Kidney (tissue), 14 donors: ENCODE results near the gene FCER1G. TPM values are rescaled to one million over a fixed set of nuclear protein-coding genes. Genes with fewer than 3 reads are reported as not detected.

ENCODE experiments used
- DNase-seq, 5 donors: peaks; one replicate each; pipeline ENCODE4 v3.0.0-alpha.2; 2013 to 2020
- FAIRE-seq: peaks from 2 replicates; lab custom pipeline; 2012; peaks lifted over from hg19 to GRCh38; lab: Jason Lieb, UNC
- H3K27ac ChIP-seq, 2 donors: one replicate each; pipeline ENCODE4 v1.7.0; 2013; ENCODE audit warnings: low read depth in 2 of 2, low read length in 2 of 2, inconsistent platforms in 1 of 2
- H3K27me3 ChIP-seq: one replicate; pipeline ENCODE4 v1.7.1; 2013; ENCODE audit warnings: low read length, inconsistent platforms; ENCODE audit not compliant: control insufficient read depth, insufficient read depth
- H3K36me3 ChIP-seq, 3 donors: one replicate each; pipeline versions ENCODE4 v1.7.0 to v1.7.1; 2013; ENCODE audit warnings: low read length in 3 of 3, control low read depth in 1 of 3, inconsistent platforms in 1 of 3; ENCODE audit not compliant: insufficient read depth in 3 of 3, control insufficient read depth in 2 of 3
- H3K4me1 ChIP-seq, 3 donors: one replicate each; pipeline versions ENCODE4 v1.7.0 to v1.7.1; 2013; ENCODE audit warnings: low read length in 3 of 3, inconsistent platforms in 1 of 3, low read depth in 1 of 3; ENCODE audit not compliant: control insufficient read depth in 2 of 3, insufficient read depth in 2 of 3
- H3K4me3 ChIP-seq, 3 donors: one replicate each; pipeline versions ENCODE4 v1.7.0 to v1.8.1; 2013; ENCODE audit warnings: low read length in 3 of 3, control low read depth in 1 of 3, inconsistent platforms in 1 of 3
- H3K9ac ChIP-seq, 3 donors: one replicate each; pipeline versions ENCODE4 v1.7.0 to v1.7.1; 2013; ENCODE audit warnings: low read length in 3 of 3, control low read depth in 1 of 3, inconsistent platforms in 1 of 3
- H3K9me3 ChIP-seq, 3 donors: one replicate each; pipeline versions ENCODE4 v1.7.0 to v1.7.1; 2013; ENCODE audit warnings: low read length in 3 of 3, control low read depth in 1 of 3, inconsistent platforms in 1 of 3; ENCODE audit not compliant: control insufficient read depth in 2 of 3, insufficient read depth in 1 of 3
- intact Hi-C: fragments of 100-400 bp; cut with DNase I; formaldehyde crosslinking; loops from one replicate; pipeline ENCODE4 v1.11.1; 2022
- polyA plus RNA-seq: library from polyadenylated mRNA; stranded (reverse); fragments of 350-450 nt; fragmentation: Illumina TruSeq; extraction: RNeasy Lipid Tissue Mini Kit (QIAGEN cat#74804); gene quantifications from one replicate; pipeline ENCODE4 v1.2.3, GENCODE V29; 2014; ENCODE audit warnings: low read depth, low replicate concordance; ENCODE audit not compliant: insufficient read depth
- total RNA-seq: library from RNA; stranded (reverse); fragmentation: NEBNext Ultra II Directional; extraction: Animal tissue kit (Norgen Biotek cat#: 25700); gene quantifications from one replicate; pipeline ENCODE4 v1.2.1, GENCODE V29; 2021
- TF ChIP-seq, protein P1 (sequence below): IDR thresholded peaks from 3 replicates; pipeline ENCODE4 v1.5.1; 2012; ENCODE audit warnings: mild to moderate bottlenecking, moderate library complexity, borderline replicate concordance; ENCODE audit not compliant: insufficient read depth; ENCODE audit errors: extremely low read depth
- donor health status: control.
- donor health status: control.
- donor health status: control.
- donor health status: control.
- donor health status: control.
- donor health status: DM: yes; HTN: yes; CAD: no.
- donor health status: Normal renal cell carcinoma (clear cell type).

The FCER1G gene
- total and polyA plus RNA-seq, 2 donors from 2014 or later, result 38.9 to 43.4 TPM

DNA sequence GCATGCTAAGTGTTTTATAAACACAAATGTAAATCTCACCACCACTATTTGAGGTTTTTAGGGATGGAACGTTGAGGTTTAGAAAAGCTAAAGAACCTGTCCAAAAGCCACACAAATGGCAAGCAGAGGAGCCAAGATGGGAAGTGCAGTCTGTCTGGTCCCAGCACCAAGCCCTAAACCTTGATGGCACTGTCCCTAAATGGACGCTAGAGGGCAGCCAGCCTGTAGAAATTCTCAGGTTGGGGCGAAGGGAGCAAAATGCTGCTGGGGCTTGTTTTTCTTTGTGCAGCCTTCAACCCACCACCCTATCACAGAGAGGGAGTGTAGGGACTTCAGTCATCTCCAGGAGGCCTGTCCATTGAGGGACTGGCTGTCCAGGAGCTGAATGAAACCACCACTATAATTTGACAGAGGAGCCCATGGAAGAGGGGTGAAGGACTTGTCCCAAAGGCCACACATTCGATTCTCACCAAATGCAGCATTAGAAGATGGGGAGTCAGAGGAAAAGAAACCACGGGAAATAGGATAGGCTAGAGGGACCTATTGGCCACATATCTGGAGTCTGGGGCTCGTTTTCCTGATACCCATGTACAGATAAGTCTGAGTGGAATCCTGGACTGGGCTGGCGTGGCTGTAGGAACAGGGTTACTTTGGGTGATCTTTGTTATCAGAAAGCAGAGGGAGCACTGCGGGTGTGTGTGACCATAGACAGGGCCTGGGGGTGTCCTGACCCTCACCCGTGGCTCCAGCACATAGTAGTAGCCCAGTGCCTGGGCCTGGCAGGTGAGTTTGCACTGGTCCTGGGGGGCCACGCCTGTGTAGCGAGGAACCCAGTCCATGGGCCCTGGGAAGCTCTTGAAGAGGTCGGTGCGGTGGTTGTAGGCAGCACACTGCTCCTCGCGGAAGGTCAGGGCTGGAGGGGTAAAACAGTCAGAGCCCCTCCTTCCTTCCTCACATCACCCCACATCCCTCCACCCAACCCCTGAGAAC lies 22.3 kb upstream of the FCER1G start:
- Histone ChIP-seq H3K9ac (no peak overlapping the region), H3K4me3 (no peak overlapping the region), H3K36me3 (peaks cover 0 to 4% (median 0%) of the 10 kb centered on the region in 3 donors), H3K4me1 (peaks cover 0 to 7% (median 5%) of the 10 kb centered on the region in 3 donors), H3K27me3 (no peaks in the 10 kb centered on the region), H3K9me3 (no peaks in the 10 kb centered on the region), H3K27ac (no peak overlapping the region)
- peak; percentile 63 to 88 (median 66) for DNase-seq
- FAIRE-seq, result no peak
- intact Hi-C loops, result no loop called here
- TF ChIP-seq, protein P1, sequence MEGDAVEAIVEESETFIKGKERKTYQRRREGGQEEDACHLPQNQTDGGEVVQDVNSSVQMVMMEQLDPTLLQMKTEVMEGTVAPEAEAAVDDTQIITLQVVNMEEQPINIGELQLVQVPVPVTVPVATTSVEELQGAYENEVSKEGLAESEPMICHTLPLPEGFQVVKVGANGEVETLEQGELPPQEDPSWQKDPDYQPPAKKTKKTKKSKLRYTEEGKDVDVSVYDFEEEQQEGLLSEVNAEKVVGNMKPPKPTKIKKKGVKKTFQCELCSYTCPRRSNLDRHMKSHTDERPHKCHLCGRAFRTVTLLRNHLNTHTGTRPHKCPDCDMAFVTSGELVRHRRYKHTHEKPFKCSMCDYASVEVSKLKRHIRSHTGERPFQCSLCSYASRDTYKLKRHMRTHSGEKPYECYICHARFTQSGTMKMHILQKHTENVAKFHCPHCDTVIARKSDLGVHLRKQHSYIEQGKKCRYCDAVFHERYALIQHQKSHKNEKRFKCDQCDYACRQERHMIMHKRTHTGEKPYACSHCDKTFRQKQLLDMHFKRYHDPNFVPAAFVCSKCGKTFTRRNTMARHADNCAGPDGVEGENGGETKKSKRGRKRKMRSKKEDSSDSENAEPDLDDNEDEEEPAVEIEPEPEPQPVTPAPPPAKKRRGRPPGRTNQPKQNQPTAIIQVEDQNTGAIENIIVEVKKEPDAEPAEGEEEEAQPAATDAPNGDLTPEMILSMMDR, result peak; percentile 88

DNA sequence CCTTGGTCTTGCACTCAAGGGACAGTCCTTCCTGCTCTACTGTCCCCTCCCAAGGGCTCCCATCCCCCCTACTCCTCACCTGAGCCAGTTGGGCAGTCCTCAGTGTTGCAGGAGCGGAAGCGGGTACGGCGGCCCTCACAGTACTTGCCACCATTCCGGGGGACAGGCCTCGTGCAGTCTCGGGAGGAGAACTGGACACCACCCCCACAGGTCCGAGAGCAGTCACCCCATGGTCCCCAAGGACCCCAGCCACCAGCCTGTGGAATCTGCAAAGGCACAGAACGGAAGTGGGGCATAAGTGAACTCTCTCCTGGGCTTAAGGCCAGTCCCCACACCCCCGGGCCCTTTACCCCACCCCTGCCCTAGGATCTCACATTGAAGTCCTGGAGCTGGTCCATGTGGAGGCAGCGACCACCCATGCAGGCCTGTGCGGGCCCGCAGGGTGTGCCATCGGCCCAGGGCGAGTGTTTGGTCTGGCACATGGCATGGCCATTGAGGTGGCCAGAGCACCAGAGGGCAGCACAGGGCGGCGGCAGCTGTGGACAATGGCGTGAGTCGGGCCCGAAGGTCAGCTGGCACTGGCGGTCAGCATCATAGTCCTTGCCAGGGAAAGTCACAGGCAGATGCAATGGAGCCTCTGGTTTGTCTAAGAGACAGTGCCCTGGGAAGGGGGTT lies 21.4 kb upstream of the FCER1G start:
- TF ChIP-seq, protein P1, result peak; percentile 33
- intact Hi-C loops, result no loop called here

DNA sequence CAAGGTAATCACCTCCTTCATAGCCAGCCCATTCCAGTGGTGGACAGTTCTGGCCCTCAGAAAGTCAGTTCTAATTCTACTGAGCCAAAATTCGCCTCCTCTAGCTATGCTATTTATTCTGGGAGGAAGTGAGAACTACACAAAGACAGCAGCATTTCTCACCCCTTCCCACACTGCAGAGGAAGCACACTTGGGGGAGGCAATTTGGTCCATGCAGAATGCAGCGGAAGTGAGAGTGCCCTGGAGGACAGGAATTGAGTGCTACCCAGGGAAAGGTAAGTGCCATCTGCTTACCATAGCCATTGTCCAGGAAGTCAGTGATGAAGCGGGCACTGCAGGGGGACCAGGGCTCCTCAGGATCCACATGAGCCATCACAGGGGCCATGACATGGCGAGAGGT lies 19.9 kb upstream of the FCER1G start:
- H3K4me3 ChIP-seq, result no peak overlapping the region
- peak overlapping the region in 1 of 3 donors; percentile 16 for H3K9ac ChIP-seq
- intact Hi-C loops, result no loop called here
- H3K27me3 ChIP-seq, result no peaks in the 10 kb centered on the region
- H3K4me1 ChIP-seq, result peaks cover 0 to 14% (median 14%) of the 10 kb centered on the region in 3 donors
- no peak overlapping the region for H3K27ac ChIP-seq
- TF ChIP-seq, protein P1, result no peak
- DNase-seq (peak in 1 of 5 donors; percentile 22), FAIRE-seq (no peak)
- no peaks in the 10 kb centered on the region for H3K9me3 ChIP-seq
- H3K36me3 ChIP-seq, result peaks cover 0 to 4% (median 0%) of the 10 kb centered on the region in 3 donors

More for the DNA sequence above, 21.4 kb upstream of the FCER1G start:
- FAIRE-seq (no peak), DNase-seq (peak in 1 of 5 donors; percentile 68)
- no peaks in the 10 kb centered on the region for H3K27me3 ChIP-seq
- no peak overlapping the region for H3K4me3 ChIP-seq
- H3K4me1 ChIP-seq, result peaks cover 0 to 14% (median 5%) of the 10 kb centered on the region in 3 donors
- H3K36me3 ChIP-seq, result peaks cover 0 to 4% (median 0%) of the 10 kb centered on the region in 3 donors
- no peaks in the 10 kb centered on the region for H3K9me3 ChIP-seq
- H3K27ac ChIP-seq, result no peak overlapping the region
- no peak overlapping the region for H3K9ac ChIP-seq
